GM04503 (cell line): Measurements from ENCODE around the gene EPN1.
"Not testable (repeated sequence)": the region's sequence is repeated elsewhere in the genome, so short reads cannot be mapped to it uniquely, and the experiment has no call there.

Source experiments
- DNase-seq: peaks from one replicate; pipeline ENCODE4 v3.0.0-alpha.2; 2012; ENCODE audit warnings: low read depth

The EPN1 gene

GRCh38 chr19:55693336-55693974, 18.4 kb downstream of the EPN1 start:
- DNase-seq, result no peak

- no peak for DNase-seq
These were observed 19.2 kb downstream of the EPN1 start for GRCh38 chr19:55694241-55694655.

GRCh38 chr19:55694656-55695491, 19.8 kb downstream of the EPN1 start:
- DNase-seq, result no peak

GRCh38 chr19:55695511-55696290, 20.7 kb downstream of the EPN1 start:
- no peak for DNase-seq

GRCh38 chr19:55696301-55697068, 21.5 kb downstream of the EPN1 start:
- DNase-seq, result no peak

- no peak for DNase-seq
These were observed 22.0 kb downstream of the EPN1 start for GRCh38 chr19:55697069-55697440.

- DNase-seq, result no peak
These were observed 22.7 kb downstream of the EPN1 start for GRCh38 chr19:55697698-55698097.

GRCh38 chr19:55698256-55698655, 23.2 kb downstream of the EPN1 start:
- DNase-seq, result no peak

- DNase-seq, result no peak
These were observed 24.2 kb downstream of the EPN1 start for GRCh38 chr19:55699221-55699620.

GRCh38 chr19:55700813-55701212, 25.8 kb downstream of the EPN1 start:
- DNase-seq, result no peak

- no peak for DNase-seq
These were observed 27.2 kb downstream of the EPN1 start for GRCh38 chr19:55702131-55702627.

GRCh38 chr19:55703790-55704215, 28.8 kb downstream of the EPN1 start:
- no peak for DNase-seq

GRCh38 chr19:55704494-55705245, 29.6 kb downstream of the EPN1 start:
- DNase-seq, result no peak

GRCh38 chr19:55705972-55706371, 30.9 kb downstream of the EPN1 start:
- no peak for DNase-seq

- DNase-seq, result no peak
These were observed 36.7 kb downstream of the EPN1 start for GRCh38 chr19:55711719-55712118.

GRCh38 chr19:55712804-55713631, 38.0 kb downstream of the EPN1 start:
- DNase-seq, result no peak

GRCh38 chr19:55716531-55716930, 41.5 kb downstream of the EPN1 start:
- DNase-seq, result no peak

GRCh38 chr19:55717251-55717650, 42.2 kb downstream of the EPN1 start:
- DNase-seq, result no peak

GRCh38 chr19:55717879-55718711, 43.1 kb downstream of the EPN1 start:
- DNase-seq, result not testable (repeated sequence)
